Nephron (organoid): Measurements from ENCODE around the gene CPE.
A peak's percentile ranks its signal among the peaks of the same experiment; 100 is the strongest.

Experiments used
- H3K27ac Mint-ChIP-seq, 3 experiments: 2 replicates each; pipeline ENCODE4 v1.8.0; 2020; ENCODE audit warnings: mixed read lengths in 3 of 3, mild to moderate bottlenecking in 2 of 3, moderate library complexity in 1 of 3
- H3K27me3 Mint-ChIP-seq: 2 replicates; pipeline ENCODE4 v1.8.0; 2021; ENCODE audit warnings: low read depth, mild to moderate bottlenecking, moderate library complexity, mixed read lengths
- H3K36me3 Mint-ChIP-seq: 2 replicates; pipeline ENCODE4 v1.8.0; 2020; ENCODE audit warnings: low read depth, mixed read lengths
- H3K4me1 Mint-ChIP-seq: 2 replicates; pipeline ENCODE4 v1.8.0; 2020; ENCODE audit warnings: mixed read lengths
- H3K4me3 Mint-ChIP-seq, 3 experiments: 2 replicates each; pipeline ENCODE4 v1.8.0; 2020; ENCODE audit warnings: mild to moderate bottlenecking in 3 of 3, mixed read lengths in 3 of 3, moderate library complexity in 2 of 3
- H3K9me3 Mint-ChIP-seq: 2 replicates; pipeline ENCODE4 v1.8.0; 2020; ENCODE audit warnings: mixed read lengths
- CTCF ChIP-seq, 3 experiments: fragments of 200-600 bp; sonication (generic); IDR thresholded peaks; one replicate each; pipeline ENCODE4 v1.5.0; 2021; ENCODE audit warnings: antibody characterized with exemption in 3 of 3; ENCODE audit not compliant: unreplicated experiment in 3 of 3

CPE gene

DNA sequence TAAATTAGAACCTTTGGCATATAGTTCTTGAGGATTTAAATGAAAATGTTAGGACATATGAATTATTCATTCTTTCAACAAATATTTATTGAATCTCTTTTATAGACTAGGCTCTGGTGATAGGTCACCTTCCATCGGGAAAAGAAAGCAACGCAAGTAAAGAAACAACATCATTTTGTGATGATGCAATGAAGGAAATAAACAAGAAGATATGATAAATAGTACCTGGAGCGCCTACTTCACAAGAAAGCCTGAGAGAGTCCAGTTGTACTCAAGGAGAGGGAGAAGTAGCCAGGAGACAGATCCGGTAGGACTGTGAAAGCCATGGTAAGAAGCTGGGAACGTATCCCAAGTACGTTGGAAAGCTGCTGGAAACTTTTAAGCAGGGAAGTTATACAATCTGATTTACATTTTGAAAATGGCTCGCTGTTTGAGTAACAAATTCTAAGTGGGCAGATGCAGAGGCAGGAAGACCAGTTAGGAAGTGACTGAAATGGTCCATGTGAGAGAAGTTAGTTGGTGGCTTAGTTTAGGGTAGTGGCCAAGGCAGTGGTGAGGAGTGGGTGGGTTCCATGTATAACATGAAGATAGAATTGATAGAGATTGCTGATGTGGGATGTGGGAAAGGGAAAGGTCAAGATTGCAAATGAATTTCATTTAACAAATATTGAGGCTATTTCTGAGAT, 17.7 kb upstream of the CPE start:
- Mint-ChIP-seq H3K36me3 (no peaks in the 10 kb centered on the region), H3K27ac (peak overlapping the region in 2 of 3 experiments; percentile 5 to 11), H3K4me1 (peaks cover 23% of the 10 kb centered on the region), H3K4me3 (peak overlapping the region in 1 of 3 experiments; percentile 18), H3K9me3 (no peaks in the 10 kb centered on the region), H3K27me3 (peaks cover 3% of the 10 kb centered on the region)
- no peak for TF ChIP-seq CTCF (IDR thresholded peaks at IDR 0.05; ENCODE audit: unreplicated experiment in 3 of 3)

- H3K27me3 Mint-ChIP-seq, result peaks cover 3% of the 10 kb centered on the region
- H3K9me3 Mint-ChIP-seq, result no peaks in the 10 kb centered on the region
- no peak overlapping the region for H3K4me3 Mint-ChIP-seq
- no peak for TF ChIP-seq CTCF (IDR thresholded peaks at IDR 0.05; ENCODE audit: unreplicated experiment in 3 of 3)
- no peak overlapping the region for H3K27ac Mint-ChIP-seq
- peaks cover 23% of the 10 kb centered on the region for H3K4me1 Mint-ChIP-seq
- no peaks in the 10 kb centered on the region for H3K36me3 Mint-ChIP-seq
These were observed 17.0 kb upstream of the CPE start for GRCh38 chr4:165361810-165362209.

DNA sequence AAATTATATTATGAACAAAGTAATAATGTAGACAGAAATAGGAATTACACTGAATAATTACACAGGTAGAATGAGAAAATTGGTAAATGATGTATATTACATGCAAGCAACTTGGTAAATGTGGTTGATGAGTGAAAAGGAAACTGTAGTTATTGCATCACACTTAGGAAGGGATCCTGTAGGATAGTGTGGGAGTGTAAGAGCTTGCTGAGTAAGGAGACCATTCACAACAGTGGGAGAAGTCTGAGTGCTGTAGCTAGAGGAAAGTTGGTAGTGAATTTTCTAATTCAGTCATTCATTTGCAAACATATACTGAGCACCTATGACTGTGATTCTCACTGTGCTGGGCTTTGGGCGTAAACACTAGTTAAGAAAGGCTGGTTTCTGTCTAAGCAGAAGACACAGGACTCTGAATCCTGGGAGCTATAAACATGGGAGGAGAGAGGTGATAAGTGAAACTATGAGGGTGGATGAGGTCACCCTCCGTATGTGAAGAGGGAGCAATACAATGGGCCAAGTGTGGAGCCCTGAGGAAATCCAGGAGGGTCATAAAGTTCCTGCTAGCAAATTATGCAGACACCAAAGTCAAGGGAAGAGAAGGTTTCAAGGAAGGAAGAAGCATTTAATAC, 14.2 kb upstream of the CPE start:
- H3K4me1 Mint-ChIP-seq, result peaks cover 23% of the 10 kb centered on the region
- no peak for TF ChIP-seq CTCF (IDR thresholded peaks at IDR 0.05; ENCODE audit: unreplicated experiment in 3 of 3)
- H3K27ac Mint-ChIP-seq, result no peak overlapping the region
- H3K36me3 Mint-ChIP-seq, result no peaks in the 10 kb centered on the region
- H3K4me3 Mint-ChIP-seq, result no peak overlapping the region
- peaks cover 3% of the 10 kb centered on the region for H3K27me3 Mint-ChIP-seq
- no peaks in the 10 kb centered on the region for H3K9me3 Mint-ChIP-seq

DNA sequence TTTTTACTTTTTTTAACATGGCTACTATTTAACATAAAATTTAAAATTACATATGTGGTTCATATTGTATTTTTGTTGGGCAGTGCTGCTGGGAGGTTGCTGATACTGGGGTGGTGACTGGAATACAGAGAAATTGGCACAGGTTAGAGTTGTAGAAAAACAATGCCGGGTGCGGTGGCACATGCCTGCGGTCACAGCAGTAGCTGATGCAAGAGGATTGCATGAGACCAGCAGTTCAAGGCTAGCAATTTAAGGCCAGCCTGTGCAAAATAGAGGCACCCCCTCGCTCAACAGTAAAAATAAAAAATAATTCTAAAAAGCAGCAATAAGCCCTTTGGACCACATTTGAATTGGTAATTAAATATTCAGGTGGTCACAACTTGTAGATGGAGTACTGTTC, 11.8 kb upstream of the CPE start:
- Mint-ChIP-seq H3K36me3 (no peaks in the 10 kb centered on the region), H3K27me3 (peaks cover 3% of the 10 kb centered on the region)

GRCh38 chr4:165368114-165368513, 10.7 kb upstream of the CPE start:
- no peak overlapping the region for H3K27ac Mint-ChIP-seq
- TF ChIP-seq CTCF (IDR thresholded peaks at IDR 0.05; ENCODE audit: unreplicated experiment in 3 of 3), result no peak
- peaks cover 1% of the 10 kb centered on the region for H3K27me3 Mint-ChIP-seq
- no peaks in the 10 kb centered on the region for H3K9me3 Mint-ChIP-seq
- H3K4me1 Mint-ChIP-seq, result peaks cover 2% of the 10 kb centered on the region
- no peak overlapping the region for H3K4me3 Mint-ChIP-seq
- no peaks in the 10 kb centered on the region for H3K36me3 Mint-ChIP-seq

More for the DNA sequence above, 11.8 kb upstream of the CPE start:
- Mint-ChIP-seq H3K9me3 (no peaks in the 10 kb centered on the region), H3K27ac (no peak overlapping the region), H3K4me3 (no peak overlapping the region), H3K4me1 (peaks cover 5% of the 10 kb centered on the region)
- TF ChIP-seq CTCF (IDR thresholded peaks at IDR 0.05; ENCODE audit: unreplicated experiment in 3 of 3), result no peak

DNA sequence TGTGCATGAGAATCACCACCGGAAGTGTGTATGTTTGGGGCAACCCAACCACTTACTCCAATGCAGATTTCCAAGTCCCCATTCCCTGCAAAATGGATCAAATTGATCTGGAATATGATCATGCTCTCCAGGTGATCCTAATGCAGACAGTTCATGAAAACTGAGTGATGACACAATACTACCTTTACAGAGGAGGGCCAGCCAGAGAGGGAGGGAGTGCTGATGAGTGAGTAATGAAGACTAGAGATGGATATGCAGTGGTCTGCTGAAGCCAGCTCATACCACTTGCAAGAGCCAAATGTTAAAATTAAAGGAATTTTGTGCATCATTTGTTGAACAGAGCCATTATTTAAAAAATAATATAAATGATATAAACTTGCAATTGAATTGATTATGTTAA, 10.2 kb upstream of the CPE start:
- no peaks in the 10 kb centered on the region for H3K36me3 Mint-ChIP-seq
- no peaks in the 10 kb centered on the region for H3K9me3 Mint-ChIP-seq
- H3K4me1 Mint-ChIP-seq, result no peaks in the 10 kb centered on the region
- no peak for TF ChIP-seq CTCF (IDR thresholded peaks at IDR 0.05; ENCODE audit: unreplicated experiment in 3 of 3)
- H3K27ac Mint-ChIP-seq, result no peak overlapping the region
- no peak overlapping the region for H3K4me3 Mint-ChIP-seq
- H3K27me3 Mint-ChIP-seq, result no peaks in the 10 kb centered on the region
